ENCODE results near the gene SIAH2.

Gene SIAH2

DNA sequence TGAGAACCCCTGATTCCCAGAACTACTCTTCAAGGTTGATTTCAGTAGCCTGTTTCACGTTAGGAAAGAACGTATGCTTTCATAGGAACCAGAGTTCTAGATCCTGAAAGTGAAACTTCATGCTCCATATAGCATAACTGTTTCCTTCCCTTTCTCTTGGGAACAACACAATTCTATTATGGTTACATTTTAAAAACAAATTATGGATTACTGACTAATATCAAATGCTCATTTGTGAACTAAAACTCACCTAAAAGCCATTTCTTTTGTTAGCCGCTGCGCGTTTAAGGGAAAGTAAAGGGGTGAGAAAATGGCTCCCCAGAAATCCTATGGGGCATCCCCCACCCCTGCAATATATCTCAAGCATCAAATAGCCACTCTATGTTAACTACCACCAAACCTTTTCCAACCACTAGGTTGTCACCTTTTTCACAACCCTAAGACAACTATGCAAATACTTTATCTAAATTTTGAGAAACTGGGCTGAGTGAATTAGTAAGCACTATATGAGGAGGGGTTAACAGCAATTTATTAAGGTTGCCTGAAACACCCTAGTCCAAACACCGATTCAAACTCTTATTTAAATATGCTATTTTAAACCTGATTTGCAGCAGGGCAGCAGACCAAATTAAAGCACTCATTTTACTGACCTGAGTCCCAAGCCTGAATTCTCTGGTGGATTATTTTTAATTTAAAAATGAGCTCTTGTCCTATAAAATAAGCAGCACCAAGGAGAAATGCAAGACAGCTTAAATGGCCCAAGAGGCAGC is 2.4 kb downstream of the SIAH2 start:
- in situ Hi-C loops (cut with HindIII; ENCODE audit: low sequenced_read_pairs) = no loop called here
- H3K4me3 ChIP-seq (ENCODE audit: low read depth, low read length) = peak overlapping the region; percentile 65
- TF ChIP-seq, protein P1, sequence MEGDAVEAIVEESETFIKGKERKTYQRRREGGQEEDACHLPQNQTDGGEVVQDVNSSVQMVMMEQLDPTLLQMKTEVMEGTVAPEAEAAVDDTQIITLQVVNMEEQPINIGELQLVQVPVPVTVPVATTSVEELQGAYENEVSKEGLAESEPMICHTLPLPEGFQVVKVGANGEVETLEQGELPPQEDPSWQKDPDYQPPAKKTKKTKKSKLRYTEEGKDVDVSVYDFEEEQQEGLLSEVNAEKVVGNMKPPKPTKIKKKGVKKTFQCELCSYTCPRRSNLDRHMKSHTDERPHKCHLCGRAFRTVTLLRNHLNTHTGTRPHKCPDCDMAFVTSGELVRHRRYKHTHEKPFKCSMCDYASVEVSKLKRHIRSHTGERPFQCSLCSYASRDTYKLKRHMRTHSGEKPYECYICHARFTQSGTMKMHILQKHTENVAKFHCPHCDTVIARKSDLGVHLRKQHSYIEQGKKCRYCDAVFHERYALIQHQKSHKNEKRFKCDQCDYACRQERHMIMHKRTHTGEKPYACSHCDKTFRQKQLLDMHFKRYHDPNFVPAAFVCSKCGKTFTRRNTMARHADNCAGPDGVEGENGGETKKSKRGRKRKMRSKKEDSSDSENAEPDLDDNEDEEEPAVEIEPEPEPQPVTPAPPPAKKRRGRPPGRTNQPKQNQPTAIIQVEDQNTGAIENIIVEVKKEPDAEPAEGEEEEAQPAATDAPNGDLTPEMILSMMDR (IDR thresholded peaks at IDR 0.05; ENCODE audit: low read depth, low read length, missing control alignments) = no peak
- no peak for DNase-seq (ENCODE audit: low read depth)

DNA sequence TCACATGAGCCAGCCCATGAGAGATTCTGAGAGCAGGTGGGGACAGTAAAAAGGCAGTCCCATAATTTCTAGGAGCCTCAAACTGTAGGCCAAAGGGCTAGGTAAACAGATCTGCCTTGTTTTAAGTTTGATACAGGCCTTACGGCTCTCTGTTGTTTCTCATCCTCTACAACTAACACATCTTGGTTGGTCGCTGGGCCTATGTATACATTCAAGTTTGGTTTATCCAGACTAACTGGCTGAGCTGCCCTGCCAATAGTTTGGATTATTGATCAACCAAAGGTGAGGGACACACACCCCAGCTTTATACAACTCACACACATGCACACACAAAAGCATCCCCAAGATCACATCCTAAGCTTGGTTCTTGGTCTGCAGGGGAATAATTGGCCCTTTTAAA is 3.0 kb downstream of the SIAH2 start:
- TF ChIP-seq, protein P1 (IDR thresholded peaks at IDR 0.05; ENCODE audit: low read depth, low read length, missing control alignments) = no peak
- H3K4me3 ChIP-seq (ENCODE audit: low read depth, low read length) = no peak overlapping the region
- no peak for DNase-seq (ENCODE audit: low read depth)
- in situ Hi-C loops (cut with HindIII; ENCODE audit: low sequenced_read_pairs) = no loop called here

- TF ChIP-seq, protein P1 (IDR thresholded peaks at IDR 0.05; ENCODE audit: low read depth, low read length, missing control alignments) = no peak
- in situ Hi-C loops (cut with HindIII; ENCODE audit: low sequenced_read_pairs) = no loop called here
- no peak overlapping the region for H3K4me3 ChIP-seq (ENCODE audit: low read depth, low read length)
- no peak for DNase-seq (ENCODE audit: low read depth)
These were observed 3.6 kb downstream of the SIAH2 start for GRCh38 chr3:150759319-150759718.

DNA sequence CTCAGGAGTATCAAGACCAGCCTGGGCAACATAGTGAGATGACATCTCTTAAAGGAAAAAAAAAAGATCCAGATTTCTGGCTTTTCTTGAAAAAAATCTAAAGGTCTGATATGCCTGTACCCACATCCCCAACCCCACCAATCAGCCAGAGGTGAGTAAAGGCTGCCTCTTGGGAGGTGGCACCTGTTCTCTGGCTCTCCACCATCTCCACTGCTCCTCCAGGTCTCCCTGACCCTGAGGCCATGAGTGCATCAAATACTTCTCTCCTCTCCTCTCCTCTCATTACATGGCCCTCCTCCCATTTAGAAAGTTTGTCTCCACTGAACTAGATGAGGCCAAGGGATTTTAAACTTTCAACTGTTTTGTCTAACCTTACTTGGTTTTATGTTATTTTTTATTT is 5.2 kb downstream of the SIAH2 start:
- TF ChIP-seq, protein P1 (IDR thresholded peaks at IDR 0.05; ENCODE audit: low read depth, low read length, missing control alignments) = no peak
- H3K4me3 ChIP-seq (ENCODE audit: low read depth, low read length) = no peak overlapping the region
- no peak for DNase-seq (ENCODE audit: low read depth)
- in situ Hi-C loops (cut with HindIII; ENCODE audit: low sequenced_read_pairs) = no loop called here

- peak; percentile 22 for DNase-seq (ENCODE audit: low read depth)
- no peak overlapping the region for H3K4me3 ChIP-seq (ENCODE audit: low read depth, low read length)
- in situ Hi-C loops (cut with HindIII; ENCODE audit: low sequenced_read_pairs) = no loop called here
- TF ChIP-seq, protein P1 (IDR thresholded peaks at IDR 0.05; ENCODE audit: low read depth, low read length, missing control alignments) = no peak
These were observed 5.6 kb downstream of the SIAH2 start for GRCh38 chr3:150757364-150757763.

DNA sequence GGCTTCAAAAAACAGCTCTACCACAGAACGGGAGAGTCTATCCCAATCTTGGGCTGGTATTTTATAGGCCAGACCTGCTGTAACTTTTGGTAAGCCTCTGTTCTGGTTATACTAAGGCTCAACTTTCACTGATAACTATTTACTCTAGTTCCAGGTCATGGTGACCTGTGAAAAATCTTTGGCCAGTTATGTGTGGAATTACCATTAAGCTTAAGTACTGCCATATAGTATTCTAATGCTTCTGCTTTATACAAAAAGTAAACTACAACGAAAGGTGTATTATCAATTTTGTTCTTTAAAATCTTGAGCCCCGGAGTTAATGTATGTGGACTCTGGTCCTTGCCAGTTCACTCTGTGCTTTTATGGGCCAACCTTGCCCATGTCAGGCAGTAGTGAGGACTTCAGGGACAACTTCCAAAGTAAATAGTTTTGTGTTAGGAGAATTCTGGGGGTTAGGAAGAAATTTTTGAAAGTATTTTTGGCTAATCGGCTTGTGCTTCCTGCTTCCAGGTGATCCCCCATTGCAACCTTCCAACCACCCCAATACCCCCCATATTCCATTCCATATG is 6.4 kb downstream of the SIAH2 start:
- no peak overlapping the region for H3K4me3 ChIP-seq (ENCODE audit: low read depth, low read length)
- in situ Hi-C loops (cut with HindIII; ENCODE audit: low sequenced_read_pairs) = no loop called here
- DNase-seq (ENCODE audit: low read depth) = no peak
- TF ChIP-seq, protein P1 (IDR thresholded peaks at IDR 0.05; ENCODE audit: low read depth, low read length, missing control alignments) = no peak
